ENCODE data around the gene GPX3.

GPX3 gene

DNA sequence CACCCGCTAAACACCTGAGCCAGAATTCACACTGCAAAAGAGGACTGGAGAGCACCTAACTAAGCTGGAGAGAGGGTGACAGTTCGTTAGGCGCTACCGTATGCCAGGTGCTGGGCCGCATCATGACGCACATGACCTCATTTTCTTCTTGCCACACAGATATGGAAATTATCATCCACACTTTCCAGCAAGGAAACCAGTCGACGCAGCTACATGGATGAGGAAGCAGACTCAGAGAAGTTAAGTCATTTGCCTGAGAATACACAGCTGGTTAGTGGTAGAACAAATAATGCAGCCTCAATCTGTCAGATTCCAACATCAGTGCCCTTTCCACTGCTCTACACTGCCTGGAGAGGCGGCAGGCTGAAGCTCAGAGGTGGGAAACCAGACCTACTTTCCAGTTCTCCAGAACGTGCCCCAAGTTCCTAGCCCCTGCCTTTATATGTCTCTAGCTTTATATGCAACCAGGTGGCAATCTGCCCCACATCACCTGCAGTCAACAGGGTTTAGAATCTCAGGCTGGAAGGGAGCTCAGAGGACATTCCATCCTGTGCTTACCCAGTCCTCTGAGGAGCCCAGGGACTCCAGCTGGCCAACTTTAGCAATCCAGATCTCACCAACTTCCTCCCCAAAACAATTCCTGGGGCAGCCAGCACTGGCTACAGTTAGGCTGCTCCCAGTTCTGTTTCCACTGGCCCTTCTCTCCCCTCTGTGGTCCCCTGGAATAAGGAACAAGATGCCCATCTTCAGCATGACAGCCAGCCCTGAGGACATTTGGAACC lies 51.6 kb downstream of the GPX3 start:
- Histone ChIP-seq H3K9ac (ENCODE audit: insufficient read length, low read depth) (no peak overlapping the region), H3K4me1 (ENCODE audit: insufficient read depth, insufficient read length) (peaks cover 2% of the 10 kb centered on the region), H3K9me3 (ENCODE audit: insufficient read depth, low read length) (peaks cover 13% of the 10 kb centered on the region; the same call in 1 of the 2 replicates), H3K36me3 (ENCODE audit: insufficient read depth, insufficient read length, low read length) (peaks cover 28% of the 10 kb centered on the region), H3K27me3 (ENCODE audit: insufficient read depth, insufficient read length) (no peaks in the 10 kb centered on the region), H3K4me3 (ENCODE audit: insufficient read length, low read depth) (no peak overlapping the region)
- DNase-seq (ENCODE audit: low read depth, low spot score): no peak
- TF ChIP-seq SUZ12 (IDR thresholded peaks at IDR 0.05; ENCODE audit: extremely low read depth, insufficient read depth, insufficient read length) (no peak), YY1 (IDR thresholded peaks at IDR 0.05; ENCODE audit: insufficient read depth, insufficient read length) (no peak), ZNF274 (IDR thresholded peaks at IDR 0.05; ENCODE audit: low read depth, low read length) (no peak)

GRCh38 chr5:151072630-151073025 lies 52.2 kb downstream of the GPX3 start:
- Histone ChIP-seq H3K9me3 (ENCODE audit: insufficient read depth, low read length) (peaks cover 9% of the 10 kb centered on the region; the same call in 1 of the 2 replicates), H3K36me3 (ENCODE audit: insufficient read depth, insufficient read length, low read length) (peaks cover 28% of the 10 kb centered on the region), H3K4me3 (ENCODE audit: insufficient read length, low read depth) (no peak overlapping the region), H3K27me3 (ENCODE audit: insufficient read depth, insufficient read length) (no peaks in the 10 kb centered on the region), H3K4me1 (ENCODE audit: insufficient read depth, insufficient read length) (peaks cover 2% of the 10 kb centered on the region), H3K9ac (ENCODE audit: insufficient read length, low read depth) (no peak overlapping the region)
- TF ChIP-seq SUZ12 (IDR thresholded peaks at IDR 0.05; ENCODE audit: extremely low read depth, insufficient read depth, insufficient read length): no peak
- no peak for DNase-seq (ENCODE audit: low read depth, low spot score)

DNA sequence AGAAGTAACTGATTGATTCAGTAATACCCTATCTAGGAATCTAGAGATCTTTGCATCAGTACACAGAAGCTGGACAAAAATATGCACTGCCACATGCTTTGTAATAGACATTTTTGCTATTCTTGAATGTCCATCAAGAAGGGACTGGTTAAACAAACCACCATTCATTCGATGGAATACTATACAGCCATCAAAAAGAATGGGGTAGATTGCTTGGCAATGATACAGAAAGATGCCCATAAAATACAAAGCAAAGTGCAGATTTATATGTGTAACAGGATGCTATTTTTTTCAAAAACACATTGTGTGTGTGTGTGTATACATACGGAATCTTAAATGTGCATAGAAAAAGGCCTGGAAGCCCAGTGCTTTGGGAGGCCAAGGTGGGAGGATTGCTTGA lies 52.9 kb downstream of the GPX3 start:
- no peak for DNase-seq (ENCODE audit: low read depth, low spot score)
- Histone ChIP-seq H3K36me3 (ENCODE audit: insufficient read depth, insufficient read length, low read length) (peaks cover 25% of the 10 kb centered on the region), H3K9me3 (ENCODE audit: insufficient read depth, low read length) (peaks cover 3% of the 10 kb centered on the region; the same call in 1 of the 2 replicates), H3K27me3 (ENCODE audit: insufficient read depth, insufficient read length) (no peaks in the 10 kb centered on the region), H3K4me3 (ENCODE audit: insufficient read length, low read depth) (no peak overlapping the region), H3K9ac (ENCODE audit: insufficient read length, low read depth) (no peak overlapping the region), H3K4me1 (ENCODE audit: insufficient read depth, insufficient read length) (peaks cover 2% of the 10 kb centered on the region)
- TF ChIP-seq ZNF274 (IDR thresholded peaks at IDR 0.05; ENCODE audit: low read depth, low read length): no peak
- TF ChIP-seq YY1 (IDR thresholded peaks at IDR 0.05; ENCODE audit: insufficient read depth, insufficient read length): no peak
- no peak for TF ChIP-seq SUZ12 (IDR thresholded peaks at IDR 0.05; ENCODE audit: extremely low read depth, insufficient read depth, insufficient read length)

- peaks cover 30% of the 10 kb centered on the region for H3K36me3 ChIP-seq (ENCODE audit: insufficient read depth, insufficient read length, low read length)
- peaks cover 2% of the 10 kb centered on the region for H3K4me1 ChIP-seq (ENCODE audit: insufficient read depth, insufficient read length)
Measured at GRCh38 chr5:151074557-151074956, 54.2 kb downstream of the GPX3 start.

DNA sequence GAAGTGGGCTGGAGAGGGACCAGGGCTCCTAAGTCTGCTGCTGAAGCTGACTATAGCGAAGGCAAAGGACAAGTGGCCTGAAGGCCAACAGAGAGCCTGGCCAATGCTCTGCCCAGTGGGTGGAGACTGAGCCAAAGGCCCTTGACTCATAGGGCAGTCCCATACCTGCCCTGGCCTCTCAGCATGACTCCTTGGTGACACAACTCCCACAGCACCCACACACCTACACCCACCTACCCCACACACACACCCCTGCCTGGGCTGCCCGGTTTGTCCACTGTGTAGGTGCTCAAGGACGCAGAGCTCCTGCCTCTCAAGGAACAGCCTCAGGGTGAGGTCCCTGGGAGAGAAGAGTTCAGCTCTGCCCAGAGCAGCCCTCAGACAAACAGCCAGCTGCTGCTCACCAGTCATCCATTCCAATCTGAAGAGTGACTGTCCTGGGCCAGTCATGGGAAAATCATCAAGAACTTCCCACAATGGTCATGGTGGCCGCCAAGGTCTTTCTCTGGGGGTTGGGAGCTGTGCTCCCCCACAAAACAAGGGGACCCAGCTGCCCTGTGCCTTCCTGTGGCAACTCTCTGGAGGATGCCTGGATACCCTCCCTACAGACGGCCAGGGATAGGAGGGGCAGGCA lies 55.4 kb downstream of the GPX3 start:
- TF ChIP-seq YY1 (IDR thresholded peaks at IDR 0.05; ENCODE audit: insufficient read depth, insufficient read length) (no peak), SUZ12 (IDR thresholded peaks at IDR 0.05; ENCODE audit: extremely low read depth, insufficient read depth, insufficient read length) (no peak), ZNF274 (IDR thresholded peaks at IDR 0.05; ENCODE audit: low read depth, low read length) (no peak)
- DNase-seq (ENCODE audit: low read depth, low spot score): no peak
- Histone ChIP-seq H3K9me3 (ENCODE audit: insufficient read depth, low read length) (no peaks in the 10 kb centered on the region), H3K36me3 (ENCODE audit: insufficient read depth, insufficient read length, low read length) (peaks cover 23% of the 10 kb centered on the region), H3K9ac (ENCODE audit: insufficient read length, low read depth) (no peak overlapping the region), H3K27me3 (ENCODE audit: insufficient read depth, insufficient read length) (peaks cover 2% of the 10 kb centered on the region), H3K4me3 (ENCODE audit: insufficient read length, low read depth) (no peak overlapping the region), H3K4me1 (ENCODE audit: insufficient read depth, insufficient read length) (peaks cover 7% of the 10 kb centered on the region)

More at GRCh38 chr5:151074557-151074956, 54.2 kb downstream of the GPX3 start:
- TF ChIP-seq SUZ12 (IDR thresholded peaks at IDR 0.05; ENCODE audit: extremely low read depth, insufficient read depth, insufficient read length): no peak
- no peak for TF ChIP-seq YY1 (IDR thresholded peaks at IDR 0.05; ENCODE audit: insufficient read depth, insufficient read length)
- no peak for TF ChIP-seq ZNF274 (IDR thresholded peaks at IDR 0.05; ENCODE audit: low read depth, low read length)
- H3K9me3 ChIP-seq (ENCODE audit: insufficient read depth, low read length): no peaks in the 10 kb centered on the region
- no peak for DNase-seq (ENCODE audit: low read depth, low spot score)
- no peak overlapping the region for H3K4me3 ChIP-seq (ENCODE audit: insufficient read length, low read depth)
- no peaks in the 10 kb centered on the region for H3K27me3 ChIP-seq (ENCODE audit: insufficient read depth, insufficient read length)
- H3K9ac ChIP-seq (ENCODE audit: insufficient read length, low read depth): no peak overlapping the region

DNA sequence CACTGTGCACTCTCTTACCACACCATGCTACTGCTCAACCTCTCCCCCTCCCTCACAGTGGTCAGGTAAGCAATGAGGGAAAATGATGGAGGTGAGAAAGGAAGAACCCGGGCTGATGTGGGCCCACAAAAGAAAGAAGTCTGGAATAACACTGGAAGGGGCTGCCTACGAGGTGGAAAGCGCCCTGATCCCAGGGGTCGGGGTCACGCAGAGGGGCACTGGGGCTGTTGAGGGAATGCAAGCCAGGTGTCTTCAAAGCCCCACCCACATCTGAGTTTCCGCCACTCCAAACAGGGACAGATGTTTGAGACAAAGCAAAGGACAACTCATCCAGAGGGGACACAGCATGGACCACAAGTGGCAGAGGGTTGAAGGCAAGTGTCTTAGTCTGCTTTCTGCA lies 56.2 kb downstream of the GPX3 start:
- Histone ChIP-seq H3K27me3 (ENCODE audit: insufficient read depth, insufficient read length) (peaks cover 2% of the 10 kb centered on the region), H3K9me3 (ENCODE audit: insufficient read depth, low read length) (no peaks in the 10 kb centered on the region), H3K4me1 (ENCODE audit: insufficient read depth, insufficient read length) (peaks cover 7% of the 10 kb centered on the region), H3K9ac (ENCODE audit: insufficient read length, low read depth) (no peak overlapping the region), H3K36me3 (ENCODE audit: insufficient read depth, insufficient read length, low read length) (peaks cover 19% of the 10 kb centered on the region), H3K4me3 (ENCODE audit: insufficient read length, low read depth) (no peak overlapping the region)
- no peak for TF ChIP-seq SUZ12 (IDR thresholded peaks at IDR 0.05; ENCODE audit: extremely low read depth, insufficient read depth, insufficient read length)
- TF ChIP-seq ZNF274 (IDR thresholded peaks at IDR 0.05; ENCODE audit: low read depth, low read length): no peak
- no peak for TF ChIP-seq YY1 (IDR thresholded peaks at IDR 0.05; ENCODE audit: insufficient read depth, insufficient read length)
- no peak for DNase-seq (ENCODE audit: low read depth, low spot score)

GRCh38 chr5:151077419-151077818 lies 57.0 kb downstream of the GPX3 start:
- DNase-seq (ENCODE audit: low read depth, low spot score): no peak
- peaks cover 2% of the 10 kb centered on the region for H3K27me3 ChIP-seq (ENCODE audit: insufficient read depth, insufficient read length)
- no peak overlapping the region for H3K4me3 ChIP-seq (ENCODE audit: insufficient read length, low read depth)
- no peaks in the 10 kb centered on the region for H3K9me3 ChIP-seq (ENCODE audit: insufficient read depth, low read length)
- TF ChIP-seq SUZ12 (IDR thresholded peaks at IDR 0.05; ENCODE audit: extremely low read depth, insufficient read depth, insufficient read length) (no peak), ZNF274 (IDR thresholded peaks at IDR 0.05; ENCODE audit: low read depth, low read length) (no peak), YY1 (IDR thresholded peaks at IDR 0.05; ENCODE audit: insufficient read depth, insufficient read length) (no peak)
- H3K4me1 ChIP-seq (ENCODE audit: insufficient read depth, insufficient read length): peaks cover 7% of the 10 kb centered on the region
- H3K9ac ChIP-seq (ENCODE audit: insufficient read length, low read depth): no peak overlapping the region
- peaks cover 15% of the 10 kb centered on the region for H3K36me3 ChIP-seq (ENCODE audit: insufficient read depth, insufficient read length, low read length)
